ENCODE results near the gene POU2AF1. TPM values are rescaled to one million over a fixed set of nuclear protein-coding genes. Genes with fewer than 3 reads are reported as not detected.

POU2AF1 gene
- total and polyA plus RNA-seq, 2 of the 8 experiments (the other 6 are each of a cell fraction or from before 2014, with no cell fraction given): not detected

DNA sequence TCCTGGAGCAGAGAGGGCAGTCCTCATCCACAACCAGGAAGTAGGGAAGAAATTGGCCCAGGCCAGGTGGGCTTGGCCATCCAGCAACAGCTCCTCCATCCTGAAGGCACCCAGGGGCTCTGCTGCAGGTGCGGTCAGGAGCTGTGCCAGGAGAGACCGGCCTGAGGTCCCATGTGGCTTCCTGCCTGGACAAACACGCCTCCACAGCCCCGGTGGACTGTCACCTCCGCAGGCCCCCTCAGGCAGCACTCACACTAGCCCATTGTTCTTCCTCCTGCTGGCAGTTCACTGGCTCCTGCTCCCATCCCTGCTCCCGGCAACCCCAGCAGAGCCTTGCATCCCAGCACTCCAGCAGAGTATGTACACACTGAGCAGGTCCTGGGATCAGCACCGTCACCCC, 16.0 kb upstream of the POU2AF1 start:
- Histone ChIP-seq H2BK120ac (replicated peaks; ENCODE audit: low read depth, low read length) (no peak overlapping the region), H2BK15ac (ENCODE audit: low read length) (no peak overlapping the region), H2BK20ac (ENCODE audit: low read length) (no peak overlapping the region), H4K20me1 (replicated peaks in 1 of 2; ENCODE audit: control insufficient read depth in 1 of 2, insufficient read depth in 2 of 2, low read length in 2 of 2) (no peaks in the 10 kb centered on the region), H4K8ac (ENCODE audit: extremely low read depth, insufficient read depth, low read length) (no peak overlapping the region), H4K5ac (ENCODE audit: insufficient read length, low read depth, low read length) (no peak overlapping the region), H3K56ac (replicated peaks; ENCODE audit: insufficient read length, low read depth, low read length) (no peak overlapping the region), H3K79me1 (ENCODE audit: low read depth, low read length) (no peaks in the 10 kb centered on the region), H2BK5ac (ENCODE audit: low read depth, low read length) (no peak overlapping the region; the same call in 1 of the 2 replicates), H3K4ac (replicated peaks; ENCODE audit: insufficient read length, low read depth, low read length) (no peak overlapping the region), H3K9ac (replicated peaks in 1 of 4; ENCODE audit: extremely low read depth in 1 of 4, low read depth in 3 of 4, low read length in 3 of 4) (no peak overlapping the region), H3K23me2 (ENCODE audit: low read depth, low read length) (no peaks in the 10 kb centered on the region), H3K27ac (ENCODE audit: low read depth, low read length) (no peak overlapping the region), H4K91ac (replicated peaks; ENCODE audit: insufficient read length, low read length) (no peak overlapping the region), H3K4me2 (ENCODE audit: insufficient read depth in 1 of 2, low read depth in 2 of 2, low read length in 2 of 2) (no peak overlapping the region), H3K4me1 (replicated peaks in 1 of 4; ENCODE audit: control insufficient read depth in 3 of 4, insufficient read depth in 4 of 4, low read length in 3 of 4) (no peaks in the 10 kb centered on the region), H3K14ac (ENCODE audit: insufficient read length) (no peak overlapping the region), H3K27me3 (replicated peaks in 1 of 4; ENCODE audit: control insufficient read depth in 3 of 4, extremely low read depth in 1 of 4, insufficient read depth in 3 of 4, low read length in 3 of 4) (no peaks in the 10 kb centered on the region; a peak in 1 of 7 replicates), H3K36me3 (ENCODE audit: control insufficient read depth in 2 of 4, insufficient read depth in 4 of 4, low read length in 3 of 4) (no peaks in the 10 kb centered on the region), H2BK12ac (ENCODE audit: low read depth, low read length) (no peak overlapping the region), H3K18ac (ENCODE audit: extremely low read depth, low read length) (no peak overlapping the region), H3K79me2 (ENCODE audit: control insufficient read depth in 1 of 2, insufficient read depth in 2 of 2, low read length in 2 of 2) (no peaks in the 10 kb centered on the region), H3K9me3 (ENCODE audit: insufficient read depth in 2 of 2, low read depth in 1 of 2, low read length in 1 of 2) (no peaks in the 10 kb centered on the region), H3K4me3 (ENCODE audit: extremely low read depth in 1 of 4, insufficient read depth in 2 of 4, low read depth in 3 of 4, low read length in 4 of 4) (no peak overlapping the region), H3K23ac (ENCODE audit: insufficient read length) (no peak overlapping the region), H2AFZ (ENCODE audit: low read length) (no peak overlapping the region), H2AK5ac (ENCODE audit: low read depth, low read length) (no peak overlapping the region)
- WGBS, 2 experiments (ENCODE audit: extremely low coverage in 1 of 2, insufficient coverage in 1 of 2, insufficient read length in 1 of 2, insufficient replicate concordance in 2 of 2, low coverage in 1 of 2, low lambda C conversion rate in 2 of 2, missing lambda C conversion rate in 1 of 2): 85% methylated on average over 6 of the region's 7 CpGs; no CpG with 5 or more reads in 1 of the 2 experiments
- ChIA-PET POLR2A (ENCODE audit: partially characterized antibody) (no interaction called here), CTCF (ENCODE audit: partially characterized antibody) (interaction anchor here (1.2 to 1.8 kb wide), 3 partner anchors 28 to 52 kb away, joined by 3 to 6 read pairs (median 6); no protein-coding TSS in a partner anchor)
- DNase-seq (ENCODE audit: low read depth in 1 of 2, low spot score in 2 of 2): no peak
- FAIRE-seq: no peak
- TF ChIP-seq CTBP2 (IDR thresholded peaks at IDR 0.05; ENCODE audit: borderline replicate concordance, insufficient read depth, insufficient read length, low read length) (no peak), SIX5 (IDR thresholded peaks at IDR 0.05; ENCODE audit: low read depth, low read length) (no peak), HDAC6 (IDR thresholded peaks at IDR 0.05; ENCODE audit: low read depth, low read length) (no peak), RFX5 (IDR thresholded peaks at IDR 0.05; ENCODE audit: borderline replicate concordance, low read depth, low read length) (no peak), SRF (IDR thresholded peaks at IDR 0.05; ENCODE audit: low read depth, low read length) (no peak), TEAD4 (IDR thresholded peaks at IDR 0.05; ENCODE audit: low read depth, low read length) (no peak), ASH2L (IDR thresholded peaks at IDR 0.05; ENCODE audit: low read length) (no peak), TAF7 (optimal IDR thresholded peaks at IDR 0.05; ENCODE audit: borderline replicate concordance, low read depth, low read length) (no peak), CHD1 (IDR thresholded peaks at IDR 0.05; ENCODE audit: low read depth, low read length) (no peak), RNF2 (IDR thresholded peaks at IDR 0.05; ENCODE audit: borderline replicate concordance, low read depth, low read length, missing control alignments, poor library complexity, severe bottlenecking) (no peak)
- TF ChIP-seq, protein P1, sequence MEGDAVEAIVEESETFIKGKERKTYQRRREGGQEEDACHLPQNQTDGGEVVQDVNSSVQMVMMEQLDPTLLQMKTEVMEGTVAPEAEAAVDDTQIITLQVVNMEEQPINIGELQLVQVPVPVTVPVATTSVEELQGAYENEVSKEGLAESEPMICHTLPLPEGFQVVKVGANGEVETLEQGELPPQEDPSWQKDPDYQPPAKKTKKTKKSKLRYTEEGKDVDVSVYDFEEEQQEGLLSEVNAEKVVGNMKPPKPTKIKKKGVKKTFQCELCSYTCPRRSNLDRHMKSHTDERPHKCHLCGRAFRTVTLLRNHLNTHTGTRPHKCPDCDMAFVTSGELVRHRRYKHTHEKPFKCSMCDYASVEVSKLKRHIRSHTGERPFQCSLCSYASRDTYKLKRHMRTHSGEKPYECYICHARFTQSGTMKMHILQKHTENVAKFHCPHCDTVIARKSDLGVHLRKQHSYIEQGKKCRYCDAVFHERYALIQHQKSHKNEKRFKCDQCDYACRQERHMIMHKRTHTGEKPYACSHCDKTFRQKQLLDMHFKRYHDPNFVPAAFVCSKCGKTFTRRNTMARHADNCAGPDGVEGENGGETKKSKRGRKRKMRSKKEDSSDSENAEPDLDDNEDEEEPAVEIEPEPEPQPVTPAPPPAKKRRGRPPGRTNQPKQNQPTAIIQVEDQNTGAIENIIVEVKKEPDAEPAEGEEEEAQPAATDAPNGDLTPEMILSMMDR (IDR thresholded peaks at IDR 0.05; ENCODE audit: control extremely low read depth in 1 of 3, insufficient read depth in 1 of 3, low read depth in 1 of 3, low read length in 3 of 3): no peak

Data from H1 (cell line).